Stimulated activated CD8-positive, alpha-beta memory T cell treated with anti-CD3 and anti-CD28 coated beads, Interleukin-7, amount 100 ng/mL, for 48 hours (primary cell): Measurements from ENCODE around the gene GPR75.

ENCODE experiments used
- DNase-seq, 2 donors: peaks; one replicate each; pipeline ENCODE4 v3.0.0-alpha.2; 2020; ENCODE audit warnings: low read depth in 1 of 2; ENCODE audit errors: extremely low read depth in 1 of 2

Gene GPR75

GRCh38 chr2:53811601-53812000, 48.2 kb downstream of the GPR75 start:
- DNase-seq = no peak
